Upper lobe of right lung (tissue), 1 donor: ENCODE results near the gene RHBDF2. TPM values are rescaled to one million over a fixed set of nuclear protein-coding genes. Genes with fewer than 3 reads are reported as not detected.
A peak's percentile ranks its signal among the peaks of the same experiment; 100 is the strongest.
"Not testable (repeated sequence)": the region's sequence is repeated elsewhere in the genome, so short reads cannot be mapped to it uniquely, and the experiment has no call there.

Experiments
- ATAC-seq: fragments of 200-7000 bp; cut with Tn5 transposase; one replicate; pipeline ENCODE4 v1.9.1; 2020; ENCODE audit warnings: mild to moderate bottlenecking, moderate library complexity
- DNase-seq: peaks from one replicate; pipeline ENCODE4 v3.0.0-alpha.2; 2020
- H3K27ac ChIP-seq: fragments of 200-600 bp; one replicate; pipeline ENCODE4 v1.8.0; 2022
- H3K27me3 ChIP-seq: fragments of 200-600 bp; one replicate; pipeline ENCODE4 v1.8.0; 2022; ENCODE audit warnings: mild to moderate bottlenecking
- H3K36me3 ChIP-seq: fragments of 200-600 bp; one replicate; pipeline ENCODE4 v1.8.0; 2022
- H3K4me1 ChIP-seq: fragments of 200-600 bp; one replicate; pipeline ENCODE4 v1.8.0; 2022
- H3K4me3 ChIP-seq: fragments of 200-600 bp; one replicate; pipeline ENCODE4 v1.8.0; 2022; ENCODE audit warnings: mild to moderate bottlenecking
- H3K9me3 ChIP-seq: fragments of 200-600 bp; one replicate; pipeline ENCODE4 v1.8.0; 2022
- CTCF ChIP-seq: fragments of 200-600 bp; IDR thresholded peaks from one replicate; pipeline ENCODE4 v1.8.0; 2022; ENCODE audit warnings: antibody characterized with exemption
- intact Hi-C: fragments of 100-400 bp; cut with DNase I; formaldehyde crosslinking; loops from one replicate; pipeline ENCODE4 v1.11.0; 2022
- total RNA-seq: library from RNA; stranded (reverse); fragmentation: NEBNext Ultra II Directional; extraction: Animal tissue kit (Norgen Biotek cat#: 25700); gene quantifications from one replicate; pipeline ENCODE4 v1.2.1, GENCODE V29; 2021
- donor health status: DM: no; HTN: yes; CAD: no; lungs with severe emphysema.

RHBDF2 gene
- total RNA-seq, 1 donor from 2014 or later: 46.4 TPM

- peaks cover 31% of the 10 kb centered on the region for H3K4me1 ChIP-seq
- H3K27ac ChIP-seq: peak overlapping the region; percentile 51
- H3K9me3 ChIP-seq: no peaks in the 10 kb centered on the region
- ATAC-seq: peak; percentile 28
- intact Hi-C loops: no loop called here
- peak overlapping the region; percentile 53 for H3K4me3 ChIP-seq
- peak; percentile 77 for DNase-seq
- no peaks in the 10 kb centered on the region for H3K36me3 ChIP-seq
- H3K27me3 ChIP-seq: peaks cover 4% of the 10 kb centered on the region
- TF ChIP-seq CTCF: no peak
Observed at GRCh38 chr17:76537288-76537577, 36.0 kb upstream of the RHBDF2 start.

GRCh38 chr17:76536511-76537287 lies 35.5 kb upstream of the RHBDF2 start:
- no peak for DNase-seq
- peaks cover 34% of the 10 kb centered on the region for H3K4me1 ChIP-seq
- no peak for TF ChIP-seq CTCF

GRCh38 chr17:76535788-76536510 lies 34.7 kb upstream of the RHBDF2 start:
- peak; percentile 61 for DNase-seq
- Histone ChIP-seq H3K4me1 (peaks cover 35% of the 10 kb centered on the region), H3K27ac (no peak overlapping the region), H3K27me3 (peaks cover 4% of the 10 kb centered on the region), H3K36me3 (no peaks in the 10 kb centered on the region), H3K9me3 (no peaks in the 10 kb centered on the region), H3K4me3 (peak overlapping the region; percentile 53)
- no peak for ATAC-seq
- intact Hi-C loops: no loop called here
- TF ChIP-seq CTCF: no peak

More at GRCh38 chr17:76536511-76537287, 35.5 kb upstream of the RHBDF2 start:
- no peaks in the 10 kb centered on the region for H3K9me3 ChIP-seq
- no peak for ATAC-seq
- H3K4me3 ChIP-seq: peak overlapping the region; percentile 53
- no peaks in the 10 kb centered on the region for H3K36me3 ChIP-seq
- peaks cover 4% of the 10 kb centered on the region for H3K27me3 ChIP-seq
- peak overlapping the region; percentile 51 for H3K27ac ChIP-seq
- intact Hi-C loops: no loop called here

DNA sequence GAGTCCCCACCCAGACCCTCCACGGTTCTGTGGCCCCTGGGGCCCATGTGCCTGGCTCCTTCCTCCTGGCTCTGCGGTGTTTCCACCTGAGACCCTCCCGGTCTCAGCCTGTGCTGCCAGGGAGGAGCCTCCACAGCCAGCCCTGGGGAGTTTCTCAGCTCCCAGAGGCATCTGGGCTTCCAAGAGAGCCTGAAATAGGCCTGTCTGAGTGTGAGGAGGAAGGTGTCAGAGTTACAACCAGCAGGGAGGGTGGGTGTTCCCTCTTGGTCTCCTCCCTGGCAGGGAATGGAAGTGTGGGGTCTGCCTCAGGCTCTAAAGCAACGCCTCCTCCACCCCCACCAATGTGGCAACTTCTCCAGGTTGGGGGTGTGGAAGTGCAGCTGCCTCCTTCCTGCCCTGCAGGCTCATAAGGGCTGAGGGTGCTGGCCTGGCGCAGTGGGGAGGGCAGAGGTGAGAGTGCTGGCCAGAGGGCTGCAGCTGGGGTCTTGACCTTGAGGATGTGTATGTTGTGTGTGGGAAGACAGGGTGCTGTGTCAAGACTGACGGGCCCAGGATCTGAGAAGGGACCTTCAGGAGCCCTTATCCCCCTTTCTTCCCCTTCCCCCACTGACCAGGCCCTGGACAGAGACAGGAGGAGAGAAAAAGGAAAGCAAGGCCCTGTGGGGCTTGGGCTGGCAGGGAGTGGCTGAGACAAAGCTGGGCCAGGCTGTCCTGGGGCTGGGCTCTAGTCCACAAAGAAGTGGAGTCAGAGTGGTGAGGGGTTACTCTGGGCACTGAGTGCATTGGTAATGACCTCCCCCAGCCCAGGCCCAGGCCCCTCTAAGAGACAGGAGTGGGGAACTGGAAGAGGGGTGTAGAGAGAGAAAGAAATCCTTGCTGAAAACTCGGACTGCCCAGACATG lies 33.9 kb upstream of the RHBDF2 start:
- intact Hi-C loops: no loop called here
- Histone ChIP-seq H3K36me3 (no peaks in the 10 kb centered on the region), H3K27ac (peak overlapping the region; percentile 11), H3K4me1 (peaks cover 34% of the 10 kb centered on the region), H3K9me3 (no peaks in the 10 kb centered on the region), H3K4me3 (no peak overlapping the region), H3K27me3 (peaks cover 4% of the 10 kb centered on the region)
- ATAC-seq (no peak), DNase-seq (peak; percentile 63)
- no peak for TF ChIP-seq CTCF

- intact Hi-C loops, H3K4me3 ChIP-seq, H3K27me3 ChIP-seq, H3K27ac ChIP-seq, ATAC-seq, DNase-seq, H3K9me3 ChIP-seq, H3K36me3 ChIP-seq: not testable (repeated sequence)
- H3K4me1 ChIP-seq: peaks cover 41% of the 10 kb centered on the region
Observed at GRCh38 chr17:76533640-76534359, 32.6 kb upstream of the RHBDF2 start.
